DMS114 treated with DMSO at 0.1 percent for 48 hours (cell line): ENCODE measurements around the gene WDFY3.

Source experiments
- DNase-seq: peaks from one replicate; lab custom pipeline; 2025; ENCODE audit not compliant: unreplicated experiment; lab: John Stamatoyannopoulos, UW

WDFY3 gene

GRCh38 chr4:84799318-84799717 lies 167.2 kb downstream of the WDFY3 start:
- no peak for DNase-seq

- DNase-seq = no peak
Observed at GRCh38 chr4:84796394-84796793, 170.1 kb downstream of the WDFY3 start.

GRCh38 chr4:84792366-84793301 lies 173.9 kb downstream of the WDFY3 start:
- no peak for DNase-seq

- no peak for DNase-seq
Observed at GRCh38 chr4:84790769-84791565, 175.5 kb downstream of the WDFY3 start.

GRCh38 chr4:84786478-84786877 lies 180.0 kb downstream of the WDFY3 start:
- DNase-seq = no peak

GRCh38 chr4:84782517-84782916 lies 184.0 kb downstream of the WDFY3 start:
- DNase-seq = no peak

- no peak for DNase-seq
Observed at GRCh38 chr4:84780719-84781118, 185.8 kb downstream of the WDFY3 start.

- DNase-seq = no peak
Observed at GRCh38 chr4:84778041-84778440, 188.4 kb downstream of the WDFY3 start.

GRCh38 chr4:84767168-84767567 lies 199.3 kb downstream of the WDFY3 start:
- no peak for DNase-seq

GRCh38 chr4:84753321-84753972 lies 213.0 kb downstream of the WDFY3 start:
- no peak for DNase-seq

- DNase-seq = no peak
Observed at GRCh38 chr4:84751707-84752106, 214.8 kb downstream of the WDFY3 start.

GRCh38 chr4:84750960-84751283 lies 215.6 kb downstream of the WDFY3 start:
- no peak for DNase-seq

- peak; percentile 55 for DNase-seq
Observed at GRCh38 chr4:84750260-84750959, 216.1 kb downstream of the WDFY3 start.

GRCh38 chr4:84740057-84740456 lies 226.4 kb downstream of the WDFY3 start:
- DNase-seq = no peak

GRCh38 chr4:84738622-84739021 lies 227.9 kb downstream of the WDFY3 start:
- no peak for DNase-seq

GRCh38 chr4:84737656-84738055 lies 228.8 kb downstream of the WDFY3 start:
- no peak for DNase-seq

- DNase-seq = no peak
Observed at GRCh38 chr4:84734037-84734436, 232.5 kb downstream of the WDFY3 start.

GRCh38 chr4:84733343-84734033 lies 233.0 kb downstream of the WDFY3 start:
- no peak for DNase-seq

GRCh38 chr4:84730375-84730774 lies 236.1 kb downstream of the WDFY3 start:
- DNase-seq = no peak

- no peak for DNase-seq
Observed at GRCh38 chr4:84727491-84727890, 239.0 kb downstream of the WDFY3 start.
